ENCODE data around the gene CACNA1C. TPM values are rescaled to one million over a fixed set of nuclear protein-coding genes. Genes with fewer than 3 reads are reported as not detected.

Gene CACNA1C
- total RNA-seq, 2 donors from 2014 or later: 0.05 to 0.31 TPM

DNA sequence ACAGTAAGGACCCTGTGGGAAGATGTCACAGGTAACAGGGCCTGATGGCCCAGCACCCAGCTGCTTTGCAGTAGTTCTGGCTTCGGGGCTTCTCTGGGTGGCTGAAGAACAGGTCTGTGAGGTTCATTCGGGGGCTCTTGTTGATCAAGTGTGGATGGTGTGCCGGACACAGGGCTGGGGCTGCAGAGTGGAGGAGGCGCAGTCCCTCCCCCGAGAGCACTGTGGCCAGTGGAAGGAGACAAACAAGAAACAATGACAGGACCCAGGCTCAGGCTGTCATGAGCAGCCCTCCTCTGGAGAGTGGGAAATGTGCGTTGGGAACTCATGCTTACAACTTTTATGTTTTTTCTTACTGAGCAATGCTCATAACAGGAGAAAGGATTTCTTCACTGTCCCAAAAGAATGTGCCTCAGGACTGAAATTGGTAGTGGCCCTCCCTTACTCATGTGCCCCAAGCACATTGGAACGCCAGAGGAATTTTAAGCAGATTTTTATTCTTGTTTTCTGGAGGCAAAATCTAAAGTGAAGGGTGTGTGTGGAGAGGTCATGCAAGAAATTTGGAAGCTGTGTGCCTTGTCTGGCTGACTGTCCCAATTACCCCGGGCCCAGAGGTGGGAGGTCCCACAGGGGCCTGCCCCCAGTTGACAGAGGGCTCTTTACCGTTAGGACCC is 233.8 kb downstream of the CACNA1C start:
- H3K36me3 Mint-ChIP-seq: no peaks in the 10 kb centered on the region

GRCh38 chr12:2287151-2287550 is 234.4 kb downstream of the CACNA1C start:
- H3K9me3 Mint-ChIP-seq: no peaks in the 10 kb centered on the region
- no peak for ATAC-seq
- H3K27ac Mint-ChIP-seq: no peak overlapping the region
- no peak for DNase-seq (ENCODE audit: low spot score in 2 of 2)
- no peaks in the 10 kb centered on the region for H3K36me3 Mint-ChIP-seq

More for the DNA sequence above, 233.8 kb downstream of the CACNA1C start:
- DNase-seq (ENCODE audit: low spot score in 2 of 2) (no peak), ATAC-seq (no peak)
- H3K9me3 Mint-ChIP-seq: peaks cover 1 to 4% of the 10 kb centered on the region in 2 donors
- H3K27ac Mint-ChIP-seq: no peak overlapping the region

DNA sequence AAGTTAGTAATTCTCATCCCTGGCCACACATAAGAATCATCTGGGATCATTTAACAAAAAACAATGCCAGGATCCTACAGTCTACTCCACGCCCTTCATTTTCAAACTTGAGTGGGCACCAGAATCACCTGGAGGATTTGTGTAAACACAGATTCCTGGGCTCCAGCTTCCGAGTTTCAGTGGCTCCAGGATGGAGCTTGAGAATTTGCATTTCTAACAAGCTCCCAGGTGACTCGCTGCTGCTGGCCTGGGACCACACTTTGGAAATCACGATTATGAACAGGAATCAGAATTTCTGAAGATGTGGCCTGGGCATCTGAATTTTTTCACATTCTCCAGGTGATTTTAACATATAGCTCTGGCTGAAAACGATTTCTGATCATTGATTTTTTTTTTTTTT is 234.8 kb downstream of the CACNA1C start:
- DNase-seq (ENCODE audit: low spot score in 2 of 2) (no peak), ATAC-seq (no peak)
- Mint-ChIP-seq H3K9me3 (no peaks in the 10 kb centered on the region), H3K36me3 (no peaks in the 10 kb centered on the region), H3K27ac (no peak overlapping the region)

DNA sequence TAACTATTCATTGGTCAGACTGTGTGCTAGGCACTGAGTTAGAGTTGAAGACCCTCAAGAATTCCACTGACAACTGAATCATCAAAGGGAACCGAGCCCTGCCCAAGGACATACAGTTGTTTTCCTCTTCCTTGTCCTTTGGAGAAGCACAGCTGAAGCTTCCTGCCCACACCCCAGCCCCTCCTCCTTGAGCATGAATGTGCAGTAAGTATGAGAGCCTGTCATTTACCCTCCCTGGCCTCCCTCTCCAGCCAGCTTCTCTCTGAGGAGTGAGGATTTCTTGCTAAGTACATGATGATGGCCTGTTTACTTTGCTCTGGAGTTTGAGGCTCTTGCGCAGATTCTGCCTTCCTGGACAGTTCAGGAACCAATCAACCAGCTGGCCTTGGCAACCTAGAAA is 235.2 kb downstream of the CACNA1C start:
- Mint-ChIP-seq H3K9me3 (no peaks in the 10 kb centered on the region), H3K36me3 (no peaks in the 10 kb centered on the region), H3K27ac (no peak overlapping the region)
- DNase-seq (ENCODE audit: low spot score in 2 of 2) (no peak), ATAC-seq (no peak)

GRCh38 chr12:2288471-2288870 is 235.7 kb downstream of the CACNA1C start:
- DNase-seq (ENCODE audit: low spot score in 2 of 2): no peak
- ATAC-seq: no peak
- no peaks in the 10 kb centered on the region for H3K9me3 Mint-ChIP-seq
- no peaks in the 10 kb centered on the region for H3K36me3 Mint-ChIP-seq
- no peak overlapping the region for H3K27ac Mint-ChIP-seq

DNA sequence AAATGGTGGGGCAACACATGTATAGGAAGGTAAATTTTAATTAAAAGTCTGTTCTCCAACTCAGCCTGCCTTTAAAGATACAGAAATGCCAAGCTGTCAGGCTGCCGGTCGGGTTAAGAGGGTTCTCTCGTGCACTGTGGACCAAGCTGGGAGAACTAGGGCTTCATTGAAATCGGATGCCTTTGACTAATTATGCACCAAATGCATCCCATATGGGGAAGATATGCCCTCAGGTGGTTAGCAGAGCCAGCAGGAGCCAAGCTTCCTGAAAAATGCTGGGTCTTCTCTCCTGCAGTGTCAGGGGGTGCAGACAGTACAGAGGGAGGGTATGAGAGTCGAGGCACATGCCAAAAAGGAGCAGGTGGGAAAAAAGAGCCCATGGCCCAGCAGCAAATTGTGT is 236.1 kb downstream of the CACNA1C start:
- no peak for DNase-seq (ENCODE audit: low spot score in 2 of 2)
- Mint-ChIP-seq H3K36me3 (no peaks in the 10 kb centered on the region), H3K27ac (no peak overlapping the region), H3K9me3 (no peaks in the 10 kb centered on the region)
- no peak for ATAC-seq

- Mint-ChIP-seq H3K36me3 (no peaks in the 10 kb centered on the region), H3K27ac (no peak overlapping the region), H3K9me3 (no peaks in the 10 kb centered on the region)
- DNase-seq (ENCODE audit: low spot score in 2 of 2) (no peak), ATAC-seq (no peak)
Measured at GRCh38 chr12:2289525-2289924, 236.7 kb downstream of the CACNA1C start.

GRCh38 chr12:2290091-2290490 is 237.3 kb downstream of the CACNA1C start:
- no peaks in the 10 kb centered on the region for H3K9me3 Mint-ChIP-seq
- H3K36me3 Mint-ChIP-seq: no peaks in the 10 kb centered on the region
- DNase-seq (ENCODE audit: low spot score in 2 of 2) (no peak), ATAC-seq (no peak)
- H3K27ac Mint-ChIP-seq: no peak overlapping the region

DNA sequence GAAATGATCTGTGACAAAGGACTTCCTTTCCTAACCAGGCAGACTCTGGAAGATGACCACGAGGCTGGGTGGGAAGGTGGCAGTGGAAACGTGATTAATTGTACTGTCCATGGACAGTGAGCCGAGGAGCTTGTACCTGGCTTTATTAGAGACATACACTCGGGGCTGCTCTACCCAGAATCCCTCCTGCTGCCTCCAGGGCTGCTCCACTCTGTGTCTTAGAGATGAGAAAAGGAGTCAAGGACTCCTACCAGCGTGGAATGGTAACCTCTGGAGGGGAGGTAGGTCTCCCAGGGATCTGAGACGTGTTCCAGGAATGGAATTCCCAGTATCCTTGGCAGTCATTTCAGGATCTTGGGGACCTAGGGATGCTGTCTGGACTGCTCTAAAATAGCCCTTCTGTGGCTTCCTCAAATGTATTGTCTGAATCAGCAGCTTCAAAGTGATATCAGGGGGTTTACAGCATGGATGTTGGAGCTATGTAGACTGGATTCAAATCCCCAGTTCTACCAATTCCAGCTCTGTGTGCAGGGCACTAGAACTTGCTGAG is 237.8 kb downstream of the CACNA1C start:
- no peak for ATAC-seq
- no peaks in the 10 kb centered on the region for H3K36me3 Mint-ChIP-seq
- no peak for DNase-seq (ENCODE audit: low spot score in 2 of 2)

DNA sequence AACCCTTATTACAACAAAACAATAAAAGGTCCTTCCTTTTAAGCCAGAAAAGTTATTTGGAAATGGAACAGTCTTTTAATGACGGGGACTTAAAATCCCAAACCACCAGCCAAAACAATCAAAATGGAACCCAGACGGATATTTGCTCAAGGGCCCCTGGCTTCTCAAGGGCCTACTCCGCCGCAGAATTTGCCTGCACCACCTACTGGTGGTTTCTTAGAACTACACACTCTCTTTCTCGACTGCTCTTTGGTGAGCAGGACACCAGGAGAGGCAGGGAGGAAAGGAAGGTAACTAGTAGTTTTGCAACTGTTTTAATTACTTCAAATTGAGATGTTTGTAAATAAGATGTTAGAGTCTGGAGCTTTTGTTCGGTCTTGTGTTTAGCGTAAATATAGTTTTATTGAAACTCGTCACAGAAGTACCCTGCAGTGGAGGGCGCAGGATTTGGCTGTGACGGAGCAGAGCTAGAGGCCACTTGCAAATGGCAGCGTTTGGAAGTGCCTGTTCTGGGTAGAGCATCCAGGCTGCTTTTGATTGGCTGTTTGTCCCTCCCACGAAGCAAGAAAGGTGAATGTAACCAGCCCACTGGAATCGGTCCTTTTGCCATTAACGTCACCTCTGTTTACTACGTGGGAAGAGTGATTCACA is 238.5 kb downstream of the CACNA1C start:
- DNase-seq (ENCODE audit: low spot score in 2 of 2): peak in 1 of 2 donors; percentile 56
- Mint-ChIP-seq H3K27ac (no peak overlapping the region), H3K36me3 (no peaks in the 10 kb centered on the region), H3K9me3 (no peaks in the 10 kb centered on the region)
- ATAC-seq: peak; percentile 55 to 58

More for the DNA sequence above, 237.8 kb downstream of the CACNA1C start:
- H3K27ac Mint-ChIP-seq: no peak overlapping the region
- H3K9me3 Mint-ChIP-seq: no peaks in the 10 kb centered on the region

- no peaks in the 10 kb centered on the region for H3K36me3 Mint-ChIP-seq
- no peak for DNase-seq (ENCODE audit: low spot score in 2 of 2)
- H3K27ac Mint-ChIP-seq: no peak overlapping the region
- ATAC-seq: no peak
- H3K9me3 Mint-ChIP-seq: no peaks in the 10 kb centered on the region
Measured at GRCh38 chr12:2291947-2292346, 239.2 kb downstream of the CACNA1C start.

GRCh38 chr12:2292560-2292959 is 239.8 kb downstream of the CACNA1C start:
- ATAC-seq: no peak

GRCh38 chr12:2294651-2295475 is 242.1 kb downstream of the CACNA1C start:
- ATAC-seq (no peak), DNase-seq (ENCODE audit: low spot score in 2 of 2) (no peak)
- H3K27ac Mint-ChIP-seq: no peak overlapping the region
- no peaks in the 10 kb centered on the region for H3K36me3 Mint-ChIP-seq
- H3K9me3 Mint-ChIP-seq: no peaks in the 10 kb centered on the region

More at GRCh38 chr12:2292560-2292959, 239.8 kb downstream of the CACNA1C start:
- Mint-ChIP-seq H3K36me3 (no peaks in the 10 kb centered on the region), H3K9me3 (no peaks in the 10 kb centered on the region), H3K27ac (no peak overlapping the region)
- no peak for DNase-seq (ENCODE audit: low spot score in 2 of 2)

DNA sequence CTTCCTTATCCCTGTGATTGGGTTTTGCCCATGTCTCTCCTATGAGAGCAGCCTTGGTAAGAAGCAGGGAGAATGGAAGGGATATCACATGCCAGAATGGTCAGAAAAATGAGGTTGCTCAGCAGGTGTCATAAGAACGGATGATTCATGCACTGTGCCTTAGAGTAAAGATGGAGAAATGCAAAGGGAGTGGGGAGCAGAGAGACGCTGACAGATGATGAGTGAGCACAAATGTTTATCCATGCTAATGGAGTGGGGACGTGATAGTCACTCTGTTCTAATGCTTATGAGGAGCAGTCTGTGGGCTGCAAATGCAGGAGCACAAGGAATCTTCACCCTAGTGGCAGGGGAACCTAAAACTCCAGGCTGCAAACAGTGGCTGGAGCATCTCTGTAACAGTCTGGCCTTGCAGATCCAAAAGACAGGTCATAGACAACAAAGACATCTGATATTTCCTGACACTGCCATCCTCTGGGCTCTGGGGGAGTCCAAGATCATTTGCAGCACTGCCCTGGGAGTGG is 243.2 kb downstream of the CACNA1C start:
- ATAC-seq (no peak), DNase-seq (ENCODE audit: low spot score in 2 of 2) (no peak)
- Mint-ChIP-seq H3K9me3 (no peaks in the 10 kb centered on the region), H3K27ac (no peak overlapping the region), H3K36me3 (no peaks in the 10 kb centered on the region)

DNA sequence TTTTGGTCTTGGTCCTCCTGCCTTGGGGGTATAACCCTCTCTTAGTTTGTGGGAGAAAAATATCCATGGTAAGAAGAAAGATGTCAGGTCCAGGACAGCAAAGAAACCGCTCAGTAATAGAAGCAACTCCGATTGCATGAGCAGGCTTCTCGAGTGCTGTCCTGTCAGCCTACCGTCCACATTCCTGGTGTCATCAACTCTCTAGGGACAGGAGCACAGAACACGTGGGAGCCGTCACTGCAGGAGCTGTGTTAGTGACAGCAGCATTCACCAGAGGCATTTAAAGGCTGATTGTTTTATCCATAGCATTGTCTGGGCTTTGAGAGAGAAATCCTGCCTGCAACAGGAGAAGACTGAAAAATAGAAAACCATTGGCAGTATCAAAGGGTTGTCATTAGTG is 244.2 kb downstream of the CACNA1C start:
- no peaks in the 10 kb centered on the region for H3K9me3 Mint-ChIP-seq
- DNase-seq (ENCODE audit: low spot score in 2 of 2) (no peak), ATAC-seq (no peak)
- no peaks in the 10 kb centered on the region for H3K36me3 Mint-ChIP-seq
- no peak overlapping the region for H3K27ac Mint-ChIP-seq

DNA sequence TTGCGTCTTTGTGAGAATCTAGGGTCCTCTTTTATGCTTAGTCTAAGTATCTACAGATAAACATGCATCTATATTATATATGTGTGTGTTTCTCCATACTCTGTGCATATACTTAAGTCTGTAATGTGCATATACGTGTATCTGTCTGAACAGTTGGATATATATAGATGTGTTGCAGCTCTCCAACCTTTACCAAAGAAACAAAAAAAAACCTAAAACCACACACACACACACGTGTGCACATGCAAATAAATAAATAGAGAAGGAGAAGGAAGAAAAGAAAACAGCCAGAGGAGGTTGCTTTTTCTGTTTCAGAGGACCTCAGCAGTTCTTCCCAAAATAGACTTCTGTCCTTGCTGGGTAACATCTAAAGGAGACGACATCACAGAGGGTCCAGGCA is 244.9 kb downstream of the CACNA1C start:
- DNase-seq (ENCODE audit: low spot score in 2 of 2): no peak
- Mint-ChIP-seq H3K27ac (no peak overlapping the region), H3K36me3 (no peaks in the 10 kb centered on the region), H3K9me3 (no peaks in the 10 kb centered on the region)
- no peak for ATAC-seq

All from activated naive CD4-positive, alpha-beta T cell treated with anti-CD3 and anti-CD28 coated beads, Interleukin-2, amount 50 U/mL, for 72 hours (primary cell).